ENCODE measurements around the gene TMEM50B. TPM values are rescaled to one million over a fixed set of nuclear protein-coding genes. Genes with fewer than 3 reads are reported as not detected.

The TMEM50B gene
- total and polyA plus RNA-seq, 2 experiments from 2014 or later, result 25.1 to 26.1 TPM

GRCh38 chr21:33443194-33443593, 36.6 kb downstream of the TMEM50B start:
- no peak overlapping the region for H3K27ac Mint-ChIP-seq

More at GRCh38 chr21:33443194-33443593, 36.6 kb downstream of the TMEM50B start:
- H3K4me3 ChIP-seq, result no peak overlapping the region
- no peaks in the 10 kb centered on the region for H3K4me1 ChIP-seq (ENCODE audit: insufficient read depth)
- no peaks in the 10 kb centered on the region; the same call in 1 of the 2 replicates for H4K20me1 ChIP-seq (replicated peaks; ENCODE audit: insufficient read depth)
- H2AFZ ChIP-seq, result no peak overlapping the region
- H3K36me3 ChIP-seq (ENCODE audit: insufficient read depth), result no peaks in the 10 kb centered on the region
- H3K27ac ChIP-seq (ENCODE audit: low read depth), result peak overlapping the region; percentile 50; the same call in 1 of the 2 replicates
- no peaks in the 10 kb centered on the region for H3K9me2 ChIP-seq (ENCODE audit: insufficient read depth)
- Mint-ChIP-seq H3K9me3 (no peaks in the 10 kb centered on the region), H3K4me3 (no peak overlapping the region), H3K4me1 (no peaks in the 10 kb centered on the region), H3K27me3 (ENCODE audit: insufficient read depth, low read depth, poor library complexity) (peaks cover 7% of the 10 kb centered on the region), H3K36me3 (ENCODE audit: low read depth) (peaks cover under 1% of the 10 kb centered on the region; the same call in 1 of the 3 replicates)
- H3K79me2 ChIP-seq (replicated peaks; ENCODE audit: insufficient read depth), result no peaks in the 10 kb centered on the region
- ATAC-seq (no peak), DNase-seq (ENCODE audit: low spot score) (no peak)
- no peak for TF ChIP-seq ZNF331 (CRISPR knock-in tag; IDR thresholded peaks at IDR 0.05; ENCODE audit: low read depth)
- TF ChIP-seq EZH2 (IDR thresholded peaks at IDR 0.05; ENCODE audit: low read depth, unreplicated experiment), result no peak
- TF ChIP-seq ZNF462 (CRISPR knock-in tag; IDR thresholded peaks at IDR 0.05), result no peak
- H3K27me3 ChIP-seq (ENCODE audit: insufficient read depth), result no peaks in the 10 kb centered on the region
- H3K4me2 ChIP-seq, result no peak overlapping the region
- no peaks in the 10 kb centered on the region for H3F3A ChIP-seq (replicated peaks; ENCODE audit: low read depth)

Data from GM23338 (cell line).